MM.1S (cell line): ENCODE results near the gene ZBTB1.

Experiments used
- CTCF ChIP-seq: fragments of 300-600 bp; sonication (generic); IDR thresholded peaks from 2 replicates; pipeline ENCODE4 v1.5.1; 2016; ENCODE audit warnings: antibody characterized with exemption, low read length, mixed read lengths
- EZH2 ChIP-seq: fragments of 300-600 bp; sonication (generic); optimal IDR thresholded peaks from 2 replicates; pipeline ENCODE3; 2017; ENCODE audit warnings: low read depth, mild to moderate bottlenecking, antibody characterized with exemption, low read length, mixed read lengths
- EZH2phosphoT487 ChIP-seq: fragments of 300-600 bp; sonication (generic); IDR thresholded peaks from 2 replicates; pipeline ENCODE4 v1.6.1; 2018; ENCODE audit warnings: antibody characterized with exemption, low read length

GRCh38 chr14:64541972-64542835 is 37.6 kb downstream of the ZBTB1 start:
- TF ChIP-seq CTCF, result no peak
- no peak for TF ChIP-seq EZH2
- TF ChIP-seq EZH2phosphoT487, result no peak
